Panc1 (cell line): Measurements from ENCODE around the gene NCOA5. TPM values are rescaled to one million over a fixed set of nuclear protein-coding genes. Genes with fewer than 3 reads are reported as not detected.

Experiments used
- ATAC-seq: fragments of 200-7000 bp; cut with Tn5 transposase; 2 replicates; pipeline ENCODE4 v1.9.1; 2020; ENCODE audit warnings: mild to moderate bottlenecking, moderate library complexity
- BruUV-seq: library from RNA; stranded (reverse); fragments of 400-500 nt; replicated peaks from 2 replicates; lab custom pipeline; 2021; lab: Mats Ljungman, UMichigan
- CTCF ChIA-PET: fragments of 300-600 bp; sonication (Branson Sonifier 250); formaldehyde crosslinking; loops from one replicate; lab custom pipeline; 2022; ENCODE audit warnings: antibody characterized with exemption; lab: Charles Lee
- POLR2A ChIA-PET: fragments of 300-600 bp; sonication (Branson Sonifier 250); formaldehyde crosslinking; loops from one replicate; lab custom pipeline; 2022; ENCODE audit warnings: antibody characterized with exemption; lab: Charles Lee
- DNase-seq: peaks from one replicate; pipeline ENCODE4 v3.0.0-alpha.2; 2010; ENCODE audit warnings: low read depth, low spot score
- H3K27ac ChIP-seq: 2 replicates; pipeline ENCODE4 v1.5.1; 2011; ENCODE audit warnings: mild to moderate bottlenecking, low read length, inconsistent platforms
- H3K27me3 ChIP-seq: fragments of 200-500 bp; sonication (Bioruptor generic); 2 replicates; pipeline ENCODE4 v1.6.0; 2014; ENCODE audit warnings: low read length, inconsistent platforms; ENCODE audit not compliant: control insufficient read depth, insufficient read depth
- H3K36me3 ChIP-seq: fragments of 200-500 bp; sonication (Bioruptor generic); 2 replicates; pipeline ENCODE4 v1.5.1; 2014; ENCODE audit warnings: inconsistent platforms, mild to moderate bottlenecking, low read length, moderate library complexity; ENCODE audit not compliant: control insufficient read depth, insufficient read depth
- H3K4me1 ChIP-seq: 2 replicates; pipeline ENCODE4 v1.5.1; 2011; ENCODE audit warnings: inconsistent platforms, mild to moderate bottlenecking, low read length, moderate library complexity; ENCODE audit not compliant: control insufficient read depth, insufficient read depth
- H3K4me3 ChIP-seq, 2 experiments: 2 replicates each; pipeline ENCODE4 v1.5.1; 2011 to 2012; ENCODE audit warnings: low read depth in 2 of 2, low read length in 2 of 2, mild to moderate bottlenecking in 2 of 2, inconsistent platforms in 1 of 2, moderate library complexity in 1 of 2
- H3K9me3 ChIP-seq: fragments of 200-500 bp; sonication (Bioruptor generic); 2 replicates; pipeline ENCODE4 v1.5.1; 2014; ENCODE audit warnings: low read depth, mild to moderate bottlenecking, inconsistent platforms, low read length, moderate library complexity; ENCODE audit not compliant: control insufficient read depth, insufficient read depth
- CTCF ChIP-seq: fragments of 450-650 bp; IDR thresholded peaks from 2 replicates; pipeline ENCODE4 v1.5.1; 2017; ENCODE audit warnings: mild to moderate bottlenecking
- POLR2AphosphoS5 ChIP-seq: IDR thresholded peaks from 2 replicates; pipeline ENCODE4 v1.6.1; 2012; ENCODE audit warnings: mild to moderate bottlenecking, low read depth, low read length, moderate library complexity
- REST ChIP-seq, 2 experiments: IDR thresholded peaks; 2 replicates each; pipeline ENCODE4 v1.6.1; 2011 to 2012; ENCODE audit warnings: low read depth in 2 of 2, control low read depth in 1 of 2, low read length in 1 of 2, mild to moderate bottlenecking in 1 of 2, moderate library complexity in 1 of 2; ENCODE audit not compliant: insufficient read depth in 1 of 2
- SIN3A ChIP-seq: IDR thresholded peaks from 2 replicates; pipeline ENCODE4 v1.6.1; 2012; ENCODE audit warnings: low read depth, mild to moderate bottlenecking, low read length, moderate library complexity, borderline replicate concordance; ENCODE audit not compliant: insufficient read depth
- TCF7L2 ChIP-seq: IDR thresholded peaks from 2 replicates; pipeline ENCODE4 v1.6.1; 2011; ENCODE audit warnings: mild to moderate bottlenecking, low read depth, low read length, inconsistent platforms
- in situ Hi-C: cut with HindIII; loops from 2 replicates; pipeline ENCODE4 v1.10.0; 2016; ENCODE audit warnings: low sequenced_read_pairs, low pct_unique_long_range_greater_than_20kb
- intact Hi-C: fragments of 100-400 bp; cut with micrococcal nuclease; formaldehyde crosslinking; loops from one replicate; pipeline ENCODE4 v1.10.0; 2022; ENCODE audit not compliant: unreplicated experiment
- total RNA-seq: library from RNA; stranded (reverse); gene quantifications from one replicate; pipeline ENCODE4 v1.2.1, GENCODE V29; 2021; ENCODE audit not compliant: unreplicated experiment

NCOA5 gene
- total RNA-seq, 1 experiment from 2014 or later = 30.6 TPM

GRCh38 chr20:46084805-46085178 lies 5.0 kb downstream of the NCOA5 start:
- H3K27ac ChIP-seq = 0 out of 2 replicates have a peak overlapping the region, but pooled peaks have one; percentile 3
- no peak for ATAC-seq
- no peaks in the 10 kb centered on the region for H3K27me3 ChIP-seq
- no peak overlapping the region for H3K4me3 ChIP-seq
- ChIA-PET CTCF (interaction anchor here (0.7 to 0.8 kb wide), 2 partner anchors 62 to 73 kb away, joined by 3 read pairs; no protein-coding TSS in a partner anchor), POLR2A (no interaction called here)
- in situ Hi-C loops = no loop called here
- peaks cover 44% of the 10 kb centered on the region for H3K4me1 ChIP-seq
- TF ChIP-seq POLR2AphosphoS5 (no peak), REST (IDR thresholded peaks at IDR 0.05; ENCODE audit: insufficient read depth in 1 of 2, low read depth in 2 of 2, low read length in 1 of 2) (no peak)
- intact Hi-C loops = no loop called here
- no peaks in the 10 kb centered on the region for H3K9me3 ChIP-seq
- no TSS peak for BruUV-seq
- DNase-seq = no peak
- H3K36me3 ChIP-seq = peaks cover 5% of the 10 kb centered on the region

GRCh38 chr20:46083531-46084061 lies 6.2 kb downstream of the NCOA5 start:
- TF ChIP-seq TCF7L2 = no peak
- no peak for TF ChIP-seq REST (IDR thresholded peaks at IDR 0.05; ENCODE audit: insufficient read depth in 1 of 2, low read depth in 2 of 2, low read length in 1 of 2)
- no peak for TF ChIP-seq CTCF
- no peak for TF ChIP-seq POLR2AphosphoS5
- no peak for TF ChIP-seq SIN3A
- Histone ChIP-seq H3K36me3 (peaks cover 1% of the 10 kb centered on the region), H3K27ac (no peak overlapping the region), H3K4me3 (no peak overlapping the region), H3K4me1 (peaks cover 44% of the 10 kb centered on the region), H3K27me3 (no peaks in the 10 kb centered on the region), H3K9me3 (no peaks in the 10 kb centered on the region)
- in situ Hi-C loops (no loop called here), intact Hi-C loops (no loop called here)
- CTCF ChIA-PET = no interaction called here
- ATAC-seq (no peak), DNase-seq (no peak)
- BruUV-seq = no TSS peak
- POLR2A ChIA-PET = no interaction called here
